Right forelimb (tissue), 1 donor: Measurements from ENCODE around the gene MS4A2.
"Not testable (repeated sequence)": the region's sequence is repeated elsewhere in the genome, so short reads cannot be mapped to it uniquely, and the experiment has no call there.

Experiments
- DNase-seq: peaks from one replicate; pipeline ENCODE4 v3.0.0-alpha.2; 2018

The MS4A2 gene

DNA sequence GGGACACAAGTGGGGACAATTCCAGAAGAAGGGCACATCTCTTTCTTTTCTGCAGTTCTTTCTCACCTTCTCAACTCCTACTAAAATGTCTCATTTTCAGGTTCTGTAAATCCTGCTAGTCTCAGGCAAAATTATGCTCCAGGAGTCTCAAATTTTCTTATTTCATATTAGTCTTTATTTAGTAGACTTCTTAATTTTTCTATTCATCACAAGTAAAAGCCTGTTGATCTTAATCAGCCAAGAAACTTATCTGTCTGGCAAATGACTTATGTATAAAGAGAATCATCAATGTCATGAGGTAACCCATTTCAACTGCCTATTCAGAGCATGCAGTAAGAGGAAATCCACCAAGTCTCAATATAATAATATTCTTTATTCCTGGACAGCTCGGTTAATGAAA, at the start of gene MS4A2:
Gene MS4A2, plus strand, starts transcription at position 301 of the 400 bp plus-strand sequence. CDS start 102 bp downstream, outside the sequence.
- DNase-seq = no peak

- DNase-seq = no peak
Observed at GRCh38 chr11:60040109-60040508, 48.4 kb upstream of the MS4A2 start, which contains the start of gene OOSP2. OOSP2 (plus strand) TSS chr11:60040409; CDS start chr11:60040460, 51 bp downstream.

GRCh38 chr11:60050422-60050821, 38.0 kb upstream of the MS4A2 start:
- DNase-seq = not testable (repeated sequence)

DNA sequence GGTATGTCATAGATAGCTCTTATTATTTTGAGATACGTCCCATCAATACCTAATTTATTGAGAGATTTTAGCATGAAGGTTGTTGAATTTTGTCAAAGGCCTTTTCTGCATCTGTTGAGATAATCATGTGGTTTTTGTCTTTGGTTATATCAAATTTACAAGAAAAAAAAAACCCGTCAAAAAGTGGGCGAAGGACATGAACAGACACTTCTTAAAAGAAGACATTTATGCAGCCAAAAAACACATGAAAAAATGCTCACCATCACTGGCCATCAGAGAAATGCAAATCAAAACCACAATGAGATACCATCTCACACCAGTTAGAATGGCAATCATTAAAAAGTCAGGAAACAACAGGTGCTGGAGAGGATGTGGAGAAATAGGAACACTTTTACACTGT, 37.6 kb upstream of the MS4A2 start:
- DNase-seq = not testable (repeated sequence)

GRCh38 chr11:60056349-60056969, 32.0 kb upstream of the MS4A2 start, which contains the start of gene MS4A3:
MS4A3 (plus strand) TSS chr11:60056665; CDS start chr11:60061161, 4,496 bp downstream.
- no peak for DNase-seq

- no peak for DNase-seq
Observed at GRCh38 chr11:60059052-60059451, 29.4 kb upstream of the MS4A2 start.

DNA sequence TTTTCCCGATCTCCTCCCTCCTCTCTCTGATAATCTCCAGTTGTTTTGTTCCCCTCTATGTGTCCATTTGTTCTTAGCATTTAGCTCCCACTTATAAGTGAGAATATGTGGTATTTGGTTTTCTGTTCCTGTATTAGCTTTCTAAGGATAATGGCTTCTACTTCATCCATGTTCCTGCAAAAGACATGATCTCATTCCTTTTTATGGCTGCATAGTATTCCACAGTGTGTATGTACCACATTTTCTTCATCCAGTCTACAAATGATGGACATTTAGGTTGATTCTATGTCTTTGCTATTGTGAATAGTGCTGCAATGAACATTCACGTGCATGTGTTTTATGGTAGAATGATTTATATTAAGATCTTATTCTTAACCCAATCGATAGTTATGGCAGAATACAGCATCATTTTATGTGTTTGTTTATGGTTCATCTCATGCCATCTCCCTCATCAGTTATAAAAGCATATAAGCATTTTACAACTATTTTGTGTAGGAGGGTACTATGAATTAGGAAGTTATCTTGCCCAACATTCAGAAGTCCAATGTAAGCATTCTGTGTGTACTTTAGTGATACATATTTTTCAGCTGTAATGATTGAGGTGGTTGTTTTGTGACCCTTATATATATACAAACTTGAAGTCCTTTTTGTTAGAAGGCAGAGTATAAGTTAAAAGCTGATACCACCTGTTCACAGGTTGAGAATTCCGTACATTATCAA, 28.8 kb upstream of the MS4A2 start:
- no peak for DNase-seq

DNA sequence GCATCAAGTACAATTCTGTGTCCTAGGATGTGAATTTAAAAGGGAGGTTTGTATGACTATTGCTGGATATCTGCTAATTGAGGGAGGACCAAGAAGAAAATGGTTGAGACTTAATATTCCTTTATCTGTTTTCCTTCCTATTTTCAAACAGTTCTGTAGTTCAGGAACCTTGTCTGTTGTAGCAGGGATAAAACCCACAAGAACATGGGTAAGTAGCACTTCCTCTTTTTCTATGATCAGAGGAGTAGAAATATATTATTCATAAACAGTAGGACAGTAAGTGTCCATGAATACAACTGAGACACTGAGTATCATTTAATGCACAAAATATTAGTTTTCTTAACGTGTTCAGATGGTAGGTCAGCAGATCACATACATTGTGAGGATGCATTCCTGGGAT, 24.4 kb upstream of the MS4A2 start:
- no peak for DNase-seq

- DNase-seq = no peak
Observed at GRCh38 chr11:60065801-60066200, 22.7 kb upstream of the MS4A2 start.

GRCh38 chr11:60069450-60069849, 19.0 kb upstream of the MS4A2 start:
- no peak for DNase-seq

DNA sequence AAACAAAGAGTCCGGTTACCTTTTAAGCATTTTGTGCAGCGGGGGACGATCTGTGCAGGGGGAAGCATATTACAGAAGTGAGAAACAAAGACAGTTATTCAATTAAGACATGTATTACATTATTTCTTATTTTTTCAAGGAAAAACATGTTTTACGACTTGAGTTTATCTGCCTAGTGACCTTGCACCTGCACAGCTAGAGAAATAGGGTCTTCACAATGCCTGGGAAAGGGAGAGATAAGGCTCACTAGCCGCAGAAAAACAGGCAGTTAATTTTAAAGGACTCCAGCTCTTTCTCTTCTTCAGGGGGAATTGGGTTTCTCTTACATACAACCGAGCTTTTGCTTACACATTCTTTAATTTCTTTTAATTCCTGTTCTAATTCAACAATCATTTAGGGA, 16.8 kb upstream of the MS4A2 start:
- not testable (repeated sequence) for DNase-seq

GRCh38 chr11:60077216-60077817, 11.1 kb upstream of the MS4A2 start:
- DNase-seq = no peak

DNA sequence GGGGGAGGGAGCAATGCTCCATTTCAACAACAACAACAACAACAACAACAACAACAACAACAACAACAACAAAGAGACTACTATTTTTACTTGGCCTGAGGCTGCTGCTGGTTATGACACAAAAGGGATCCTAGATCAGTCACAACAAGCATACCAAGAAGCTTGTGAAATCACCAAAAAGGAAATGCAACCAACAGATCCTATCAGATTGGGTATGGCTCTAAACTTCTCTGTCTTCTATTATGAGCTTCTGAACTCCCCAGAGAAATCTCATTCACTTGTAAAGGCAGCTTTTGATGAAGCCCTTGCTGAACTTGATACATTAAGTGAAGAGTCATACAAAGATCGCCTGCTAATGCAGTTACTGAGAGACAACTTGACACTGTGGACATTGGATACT, 10.5 kb upstream of the MS4A2 start:
- DNase-seq = no peak

GRCh38 chr11:60078745-60079144, 9.7 kb upstream of the MS4A2 start:
- no peak for DNase-seq

GRCh38 chr11:60080535-60080934, 7.9 kb upstream of the MS4A2 start:
- DNase-seq = no peak

- no peak for DNase-seq
Observed at GRCh38 chr11:60084631-60085273, 3.7 kb upstream of the MS4A2 start.

- no peak for DNase-seq
Observed at GRCh38 chr11:60085909-60086308, 2.6 kb upstream of the MS4A2 start.

DNA sequence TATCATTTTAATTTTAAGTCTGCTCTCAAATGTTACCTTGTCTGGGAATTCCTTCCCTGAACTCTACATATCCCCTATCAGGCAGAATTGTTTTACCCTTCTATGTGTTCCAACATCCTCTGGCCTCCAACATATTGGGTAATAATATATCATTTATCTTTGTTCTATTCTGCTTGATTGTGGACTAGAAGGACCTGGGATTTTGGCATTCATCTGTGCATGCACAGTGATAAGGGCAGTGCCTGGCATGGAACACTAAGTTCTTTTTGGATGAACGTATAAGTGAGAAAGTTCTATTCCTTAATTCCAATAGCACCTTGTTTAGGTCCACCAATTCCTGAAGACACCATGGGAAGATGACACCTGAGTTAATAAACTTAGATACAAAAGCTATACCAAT, 1.2 kb upstream of the MS4A2 start:
- no peak for DNase-seq

DNA sequence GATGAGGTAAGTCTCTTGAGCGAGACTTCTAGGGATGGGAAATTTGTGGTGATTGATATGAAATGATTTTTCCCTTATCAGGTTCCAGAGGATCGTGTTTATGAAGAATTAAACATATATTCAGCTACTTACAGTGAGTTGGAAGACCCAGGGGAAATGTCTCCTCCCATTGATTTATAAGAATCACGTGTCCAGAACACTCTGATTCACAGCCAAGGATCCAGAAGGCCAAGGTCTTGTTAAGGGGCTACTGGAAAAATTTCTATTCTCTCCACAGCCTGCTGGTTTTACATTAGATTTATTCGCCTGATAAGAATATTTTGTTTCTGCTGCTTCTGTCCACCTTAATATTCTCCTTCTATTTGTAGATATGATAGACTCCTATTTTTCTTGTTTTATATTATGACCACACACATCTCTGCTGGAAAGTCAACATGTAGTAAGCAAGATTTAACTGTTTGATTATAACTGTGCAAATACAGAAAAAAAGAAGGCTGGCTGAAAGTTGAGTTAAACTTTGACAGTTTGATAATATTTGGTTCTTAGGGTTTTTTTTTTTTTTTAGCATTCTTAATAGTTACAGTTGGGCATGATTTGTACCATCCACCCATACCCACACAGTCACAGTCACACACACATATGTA, 7.1 kb downstream of the MS4A2 start:
- DNase-seq = no peak

DNA sequence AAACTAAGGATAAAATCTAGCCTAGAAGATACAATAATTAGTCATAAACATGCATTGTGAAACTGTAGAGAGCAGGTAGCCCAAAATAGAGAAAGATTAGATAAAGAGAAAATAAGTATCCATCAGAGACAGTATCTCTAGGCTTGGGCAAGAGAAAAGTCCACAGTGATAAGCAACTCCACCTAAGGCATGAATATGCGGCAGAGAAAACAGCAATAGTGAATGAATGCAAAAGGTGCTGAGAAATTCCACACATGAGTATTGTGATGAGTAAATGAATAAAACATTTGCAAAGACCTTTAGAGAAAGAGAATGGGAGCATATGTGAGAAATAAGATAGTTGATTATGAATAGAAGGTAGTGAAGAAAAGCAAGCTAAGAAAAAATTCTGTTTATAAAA, 8.7 kb downstream of the MS4A2 start:
- no peak for DNase-seq

DNA sequence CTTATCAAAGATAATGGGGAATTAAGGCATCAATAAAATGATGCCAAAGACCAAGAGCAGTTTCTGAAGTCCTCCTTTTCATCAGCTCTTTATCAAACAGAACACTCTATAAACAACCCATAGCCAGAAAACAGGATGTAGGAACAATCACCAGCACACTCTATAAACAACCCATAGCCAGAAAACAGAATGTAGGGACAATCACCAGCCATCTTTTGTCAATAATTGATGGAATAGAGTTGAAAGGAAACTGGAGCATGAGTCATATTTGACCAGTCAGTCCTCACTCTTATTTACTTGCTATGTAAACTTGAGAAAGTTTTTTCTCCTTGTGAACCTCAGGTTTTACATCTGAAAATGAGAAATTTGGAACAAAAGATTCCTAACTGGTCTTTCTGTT, 10.0 kb downstream of the MS4A2 start:
- DNase-seq = no peak

- DNase-seq = no peak
Observed at GRCh38 chr11:60100516-60100915, 12.1 kb downstream of the MS4A2 start.

DNA sequence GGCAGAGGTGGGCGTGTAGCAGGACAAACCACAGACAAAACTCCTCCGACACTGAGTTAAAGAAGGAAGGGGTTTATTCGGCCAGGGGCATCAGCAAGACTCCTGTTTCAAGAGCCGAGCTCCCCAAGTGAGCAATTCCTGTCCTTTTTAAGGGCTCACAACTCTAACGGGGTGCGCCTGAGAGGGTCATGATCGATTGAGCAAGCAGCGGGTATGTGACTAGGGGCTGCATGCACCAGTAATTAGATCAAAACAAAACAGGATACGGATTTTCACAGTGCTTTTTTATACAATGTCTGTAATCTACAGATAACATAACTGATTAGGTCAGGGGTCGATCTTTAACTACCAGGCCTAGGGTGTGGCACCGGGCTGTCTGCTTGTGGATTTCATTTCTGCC, 12.9 kb downstream of the MS4A2 start:
- not testable (repeated sequence) for DNase-seq
